Naive thymus-derived CD4-positive, alpha-beta T cell (primary cell): Measurements from ENCODE around the gene SNX22. TPM values are rescaled to one million over a fixed set of nuclear protein-coding genes. Genes with fewer than 3 reads are reported as not detected.

Experiments used
- ATAC-seq: fragments of 150-1000 bp; cut with Tn5 transposase; 2 replicates; pipeline ENCODE4 v1.10.0; 2021; ENCODE audit warnings: mild to moderate bottlenecking, moderate library complexity
- CTCF ChIA-PET: fragments of 350-600 bp; sonication (Branson Sonifier 250); formaldehyde crosslinking; loops from one replicate; lab custom pipeline; 2021; ENCODE audit warnings: antibody characterized with exemption; lab: Charles Lee
- POLR2A ChIA-PET: fragments of 350-600 bp; sonication (Branson Sonifier 250); formaldehyde crosslinking; loops from one replicate; lab custom pipeline; 2021; ENCODE audit warnings: antibody characterized with exemption, inconsistent platforms; lab: Charles Lee
- DNase-seq, 9 donors: peaks; one replicate each; pipeline versions ENCODE4 v3.0.0 to v3.0.0-alpha.2; 2020 to 2022; ENCODE audit warnings: mixed read lengths in 1 of 9
- H3K27ac ChIP-seq: one replicate; pipeline ENCODE4 v1.7.0; 2013; ENCODE audit warnings: mild to moderate bottlenecking, low read depth, low read length, moderate library complexity
- H3K27me3 ChIP-seq, 2 donors: one replicate each; pipeline ENCODE4 v1.7.0; 2013; ENCODE audit warnings: low read length in 2 of 2, mild to moderate bottlenecking in 2 of 2, moderate library complexity in 2 of 2; ENCODE audit not compliant: control insufficient read depth in 2 of 2, insufficient read depth in 2 of 2
- H3K36me3 ChIP-seq, 3 experiments: 1 replicate in 2 of 3; 2 replicates in 1 of 3; pipeline ENCODE4 v1.7.0; 2013; ENCODE audit warnings: low read length in 3 of 3, mild to moderate bottlenecking in 3 of 3, moderate library complexity in 1 of 3; ENCODE audit not compliant: insufficient read depth in 3 of 3, control insufficient read depth in 2 of 3
- H3K4me1 ChIP-seq, 2 donors: one replicate each; pipeline ENCODE4 v1.7.0; 2013; ENCODE audit warnings: low read length in 2 of 2, mild to moderate bottlenecking in 2 of 2, moderate library complexity in 1 of 2; ENCODE audit not compliant: control insufficient read depth in 2 of 2, insufficient read depth in 2 of 2
- H3K4me3 ChIP-seq: 2 replicates; pipeline ENCODE4 v1.7.0; 2013; ENCODE audit warnings: mild to moderate bottlenecking, low read length
- H3K9me3 ChIP-seq, 3 experiments: 1 replicate in 2 of 3; 2 replicates in 1 of 3; pipeline ENCODE4 v1.7.0; 2013; ENCODE audit warnings: low read length in 3 of 3; ENCODE audit not compliant: control insufficient read depth in 2 of 3
- H3K27ac Mint-ChIP-seq, 9 donors: one replicate each; pipeline ENCODE4 v1.8.0; 2020 to 2022; ENCODE audit warnings: mixed read lengths in 9 of 9, mild to moderate bottlenecking in 8 of 9, moderate library complexity in 5 of 9, inconsistent platforms in 2 of 9
- H3K27me3 Mint-ChIP-seq, 5 donors: one replicate each; pipeline ENCODE4 v1.8.0; 2021 to 2022; ENCODE audit warnings: mixed read lengths in 5 of 5, mild to moderate bottlenecking in 1 of 5
- H3K36me3 Mint-ChIP-seq, 5 donors: one replicate each; pipeline ENCODE4 v1.8.0; 2020 to 2022; ENCODE audit warnings: mixed read lengths in 5 of 5, mild to moderate bottlenecking in 3 of 5, inconsistent platforms in 1 of 5
- H3K4me1 Mint-ChIP-seq, 7 donors: one replicate each; pipeline ENCODE4 v1.8.0; 2020 to 2022; ENCODE audit warnings: mixed read lengths in 7 of 7, mild to moderate bottlenecking in 3 of 7, inconsistent platforms in 1 of 7
- H3K4me3 Mint-ChIP-seq, 10 donors: one replicate each; pipeline ENCODE4 v1.8.0; 2020 to 2022; ENCODE audit warnings: mild to moderate bottlenecking in 10 of 10, mixed read lengths in 10 of 10, moderate library complexity in 6 of 10, inconsistent platforms in 2 of 10
- H3K9me3 Mint-ChIP-seq, 11 donors: one replicate each; pipeline ENCODE4 v1.8.0; 2020 to 2022; ENCODE audit warnings: mixed read lengths in 11 of 11, mild to moderate bottlenecking in 4 of 11, inconsistent platforms in 1 of 11, moderate library complexity in 1 of 11
- intact Hi-C, 2 donors: fragments of 100-400 bp; cut with micrococcal nuclease; formaldehyde crosslinking; loops; one replicate each; pipeline ENCODE4 v1.15.1; 2023
- polyA plus RNA-seq, 2 donors: library from polyadenylated mRNA; unstranded; fragments of 300-500 nt; fragmentation: Illumina TruSeq; gene quantifications; one replicate each; pipeline ENCODE4 v1.2.3, GENCODE V29; 2021
- total RNA-seq, 6 experiments: library from RNA in 5 of 6; stranded (reverse) in 5 of 6; gene quantifications; 1 replicate in 5 of 6; 2 replicates in 1 of 6; pipeline ENCODE4 v1.2.3 and lab custom pipeline; 2021 to 2026

SNX22 gene
- total and polyA plus RNA-seq, 7 experiments from 2014 or later, result 0.19 to 1.6 (median 0.93) TPM

- intact Hi-C loops, result no loop called here
- H3K4me1 Mint-ChIP-seq, result peaks cover 0 to 4% (median 0%) of the 10 kb centered on the region in 7 donors
- POLR2A ChIA-PET, result interaction anchor here (0.6 kb wide), 1 partner anchor 21 kb away, joined by 3 read pairs; no protein-coding TSS in a partner anchor
Observed at GRCh38 chr15:64131547-64131946, 20.0 kb upstream of the SNX22 start.

GRCh38 chr15:64132217-64132616 is 19.3 kb upstream of the SNX22 start:
- Mint-ChIP-seq H3K9me3 (no peaks in the 10 kb centered on the region), H3K27me3 (no peaks in the 10 kb centered on the region), H3K4me1 (peaks cover 0 to 4% (median 0%) of the 10 kb centered on the region in 7 donors), H3K4me3 (no peak overlapping the region), H3K27ac (peak overlapping the region in 1 of 9 donors; percentile 59), H3K36me3 (peaks cover 19 to 58% (median 25%) of the 10 kb centered on the region in 5 donors)
- DNase-seq (no peak), ATAC-seq (no peak)
- intact Hi-C loops, result no loop called here
- CTCF ChIA-PET, result no interaction called here
- Histone ChIP-seq H3K36me3 (peaks cover 43 to 95% (median 45%) of the 10 kb centered on the region in 3 experiments), H3K4me1 (no peaks in the 10 kb centered on the region), H3K27ac (no peak overlapping the region), H3K27me3 (no peaks in the 10 kb centered on the region), H3K4me3 (no peak overlapping the region), H3K9me3 (no peaks in the 10 kb centered on the region)
- POLR2A ChIA-PET, result interaction anchor here (0.6 kb wide), 1 partner anchor 21 kb away, joined by 3 read pairs; no protein-coding TSS in a partner anchor

More at GRCh38 chr15:64131547-64131946, 20.0 kb upstream of the SNX22 start:
- Mint-ChIP-seq H3K36me3 (peaks cover 19 to 61% (median 26%) of the 10 kb centered on the region in 5 donors), H3K4me3 (no peak overlapping the region), H3K27me3 (no peaks in the 10 kb centered on the region), H3K27ac (no peak overlapping the region), H3K9me3 (no peaks in the 10 kb centered on the region)
- no peaks in the 10 kb centered on the region for H3K27me3 ChIP-seq
- H3K4me1 ChIP-seq, result no peaks in the 10 kb centered on the region
- no peak overlapping the region for H3K27ac ChIP-seq
- no peak for DNase-seq
- no peak for ATAC-seq
- no peak overlapping the region for H3K4me3 ChIP-seq
- H3K36me3 ChIP-seq, result peaks cover 43 to 95% (median 48%) of the 10 kb centered on the region in 3 experiments
- CTCF ChIA-PET, result no interaction called here
- no peaks in the 10 kb centered on the region for H3K9me3 ChIP-seq

- Histone ChIP-seq H3K27ac (no peak overlapping the region), H3K4me1 (no peaks in the 10 kb centered on the region), H3K9me3 (no peaks in the 10 kb centered on the region), H3K36me3 (peaks cover 38 to 95% (median 42%) of the 10 kb centered on the region in 3 experiments), H3K27me3 (no peaks in the 10 kb centered on the region), H3K4me3 (no peak overlapping the region)
- peak overlapping the region in 1 of 9 donors; percentile 8 for H3K27ac Mint-ChIP-seq
- H3K4me3 Mint-ChIP-seq, result no peak overlapping the region
- DNase-seq (no peak), ATAC-seq (no peak)
- intact Hi-C loops, result no loop called here
- no peaks in the 10 kb centered on the region for H3K9me3 Mint-ChIP-seq
- ChIA-PET CTCF (interaction anchor here (0.9 kb wide), 1 partner anchor 19 kb away, joined by 4 read pairs; no protein-coding TSS in a partner anchor), POLR2A (no interaction called here)
- H3K4me1 Mint-ChIP-seq, result peaks cover 0 to 5% (median 0%) of the 10 kb centered on the region in 7 donors
- H3K27me3 Mint-ChIP-seq, result no peaks in the 10 kb centered on the region
- H3K36me3 Mint-ChIP-seq, result peaks cover 10 to 52% (median 23%) of the 10 kb centered on the region in 5 donors
Observed at GRCh38 chr15:64133623-64134344, 17.7 kb upstream of the SNX22 start.

- CTCF ChIA-PET, result interaction anchor here (0.9 kb wide), 1 partner anchor 19 kb away, joined by 4 read pairs; no protein-coding TSS in a partner anchor
- no peak overlapping the region for H3K4me3 ChIP-seq
- intact Hi-C loops, result no loop called here
Observed at GRCh38 chr15:64134345-64134829, 17.1 kb upstream of the SNX22 start.

GRCh38 chr15:64136347-64136746 is 15.2 kb upstream of the SNX22 start:
- H3K4me3 ChIP-seq, result no peak overlapping the region
- H3K4me3 Mint-ChIP-seq, result no peak overlapping the region
- no peak overlapping the region for H3K27ac ChIP-seq
- no peaks in the 10 kb centered on the region for H3K4me1 ChIP-seq
- H3K36me3 Mint-ChIP-seq, result peaks cover 5 to 43% (median 19%) of the 10 kb centered on the region in 5 donors
- no peak for ATAC-seq
- H3K27ac Mint-ChIP-seq, result no peak overlapping the region
- DNase-seq, result no peak
- peaks cover 0 to 5% (median 0%) of the 10 kb centered on the region in 7 donors for H3K4me1 Mint-ChIP-seq
- no peaks in the 10 kb centered on the region for H3K27me3 ChIP-seq
- H3K9me3 Mint-ChIP-seq, result no peaks in the 10 kb centered on the region
- POLR2A ChIA-PET, result interaction anchor here (0.6 kb wide), 1 partner anchor 378 kb away, joined by 5 read pairs; no protein-coding TSS in a partner anchor
- H3K27me3 Mint-ChIP-seq, result no peaks in the 10 kb centered on the region
- no peaks in the 10 kb centered on the region for H3K9me3 ChIP-seq
- CTCF ChIA-PET, result no interaction called here
- peaks cover 21 to 76% (median 26%) of the 10 kb centered on the region in 3 experiments for H3K36me3 ChIP-seq
- intact Hi-C loops, result loop anchor here in 1 of 2 donors (2.0 kb wide), 1 partner anchor 16 kb away; no protein-coding TSS in a partner anchor

More at GRCh38 chr15:64134345-64134829, 17.1 kb upstream of the SNX22 start:
- no peak overlapping the region for H3K4me3 Mint-ChIP-seq
- Histone ChIP-seq H3K4me1 (no peaks in the 10 kb centered on the region), H3K27me3 (no peaks in the 10 kb centered on the region), H3K9me3 (no peaks in the 10 kb centered on the region), H3K27ac (no peak overlapping the region), H3K36me3 (peaks cover 35 to 91% (median 39%) of the 10 kb centered on the region in 3 experiments)
- DNase-seq (no peak), ATAC-seq (no peak)
- no peaks in the 10 kb centered on the region for H3K9me3 Mint-ChIP-seq
- H3K36me3 Mint-ChIP-seq, result peaks cover 10 to 52% (median 23%) of the 10 kb centered on the region in 5 donors
- POLR2A ChIA-PET, result no interaction called here
- no peaks in the 10 kb centered on the region for H3K27me3 Mint-ChIP-seq
- H3K27ac Mint-ChIP-seq, result no peak overlapping the region
- H3K4me1 Mint-ChIP-seq, result peaks cover 0 to 5% (median 0%) of the 10 kb centered on the region in 7 donors

GRCh38 chr15:64137226-64137833 is 14.2 kb upstream of the SNX22 start:
- POLR2A ChIA-PET, result no interaction called here

More at GRCh38 chr15:64137226-64137833, 14.2 kb upstream of the SNX22 start:
- Mint-ChIP-seq H3K36me3 (peaks cover 0 to 40% (median 15%) of the 10 kb centered on the region in 5 donors), H3K4me1 (peaks cover 0 to 5% (median 0%) of the 10 kb centered on the region in 7 donors), H3K4me3 (no peak overlapping the region), H3K27ac (no peak overlapping the region), H3K27me3 (no peaks in the 10 kb centered on the region), H3K9me3 (no peaks in the 10 kb centered on the region)
- ATAC-seq (peak; percentile 42), DNase-seq (no peak)
- intact Hi-C loops, result loop anchor here in 1 of 2 donors (2.0 kb wide), 1 partner anchor 15 kb away; no protein-coding TSS in a partner anchor
- Histone ChIP-seq H3K27ac (no peak overlapping the region), H3K4me1 (no peaks in the 10 kb centered on the region), H3K27me3 (no peaks in the 10 kb centered on the region), H3K4me3 (no peak overlapping the region), H3K36me3 (peaks cover 12 to 76% (median 17%) of the 10 kb centered on the region in 3 experiments), H3K9me3 (no peaks in the 10 kb centered on the region)
- CTCF ChIA-PET, result no interaction called here
